GM12878 (cell line): ENCODE results near the gene ARFGAP2. TPM values are rescaled to one million over a fixed set of nuclear protein-coding genes. Genes with fewer than 3 reads are reported as not detected.

Experiments used
- ATAC-seq: fragments of 200-7000 bp; cut with Tn5 transposase; 3 replicates; pipeline ENCODE4 v1.9.1; 2020; ENCODE audit warnings: mild to moderate bottlenecking, moderate library complexity
- BruUV-seq: library from RNA; stranded (reverse); fragments of 400-500 nt; replicated peaks from 2 replicates; lab custom pipeline; 2021; lab: Mats Ljungman, UMichigan
- CTCF ChIA-PET: fragments of 300-600 bp; sonication (Branson Sonifier 250); formaldehyde crosslinking; extraction: SDS; loops from one replicate; lab custom pipeline; 2021; ENCODE audit warnings: inconsistent platforms; lab: Yijun Ruan, JAX
- POLR2A ChIA-PET: fragments of 350-600 bp; formaldehyde crosslinking; extraction: SDS; loops from one replicate; lab custom pipeline; 2021; ENCODE audit warnings: inconsistent platforms; lab: Charles Lee
- RAD21 ChIA-PET: fragments of 300-600 bp; sonication (Branson Sonifier 250); formaldehyde crosslinking; loops from one replicate; lab custom pipeline; 2023; ENCODE audit warnings: antibody characterized with exemption; ENCODE audit not compliant: unreplicated experiment; lab: Charles Lee
- SMC1A ChIA-PET: fragments of 300-600 bp; sonication (Branson Sonifier 250); formaldehyde crosslinking; loops from one replicate; lab custom pipeline; 2023; ENCODE audit not compliant: unreplicated experiment, uncharacterized antibody; lab: Charles Lee
- DNase-seq: peaks from one replicate; pipeline ENCODE4 v3.0.0-alpha.2; 2011; ENCODE audit warnings: low read depth, low spot score
- FAIRE-seq: peaks from 3 replicates; lab custom pipeline; 2011; peaks lifted over from hg19 to GRCh38; lab: Jason Lieb, UNC
- H2AFZ ChIP-seq: 2 replicates; pipeline ENCODE4 v1.6.0; 2011; ENCODE audit warnings: low read depth, low read length, control low read depth; ENCODE audit not compliant: control insufficient read depth
- H3K27ac ChIP-seq: 2 replicates; pipeline ENCODE4 v1.5.1; 2011; ENCODE audit warnings: control low read depth; ENCODE audit not compliant: control insufficient read depth, insufficient read depth
- H3K27me3 ChIP-seq, 2 experiments: replicated peaks in 1 of 2; 2 replicates each; pipeline versions ENCODE4 v1.6.0 to v1.6.1; 2011; ENCODE audit warnings: low read length in 1 of 2; ENCODE audit not compliant: control insufficient read depth in 2 of 2, insufficient read depth in 2 of 2
- H3K36me3 ChIP-seq, 2 experiments: 2 replicates each; pipeline ENCODE4 v1.5.1; 2011; ENCODE audit warnings: low read length in 1 of 2; ENCODE audit not compliant: control insufficient read depth in 2 of 2, insufficient read depth in 2 of 2
- H3K4me1 ChIP-seq: 2 replicates; pipeline ENCODE4 v1.6.1; 2011; ENCODE audit warnings: mild to moderate bottlenecking, low read length, moderate library complexity, mixed read lengths; ENCODE audit not compliant: control insufficient read depth, insufficient read depth
- H3K4me2 ChIP-seq: 2 replicates; pipeline ENCODE4 v1.6.0; 2011; ENCODE audit warnings: control low read depth; ENCODE audit not compliant: control insufficient read depth, insufficient read depth
- H3K4me3 ChIP-seq: fragments of 200-600 bp; sonication (generic); 2 replicates; pipeline ENCODE4 v1.5.1; 2016
- H3K79me2 ChIP-seq: 2 replicates; pipeline ENCODE4 v1.6.0; 2011; ENCODE audit warnings: low read length; ENCODE audit not compliant: control insufficient read depth, insufficient read depth
- H3K9ac ChIP-seq: 2 replicates; pipeline ENCODE4 v1.8.0; 2011; ENCODE audit warnings: low read length, control low read depth, mixed read lengths; ENCODE audit not compliant: control insufficient read depth, insufficient read depth
- H3K9me3 ChIP-seq: replicated peaks from 3 replicates; pipeline ENCODE4 v1.5.1; 2011; ENCODE audit warnings: mild to moderate bottlenecking, low read length; ENCODE audit not compliant: control insufficient read depth, insufficient read depth
- H4K20me1 ChIP-seq: 2 replicates; pipeline ENCODE4 v1.6.0; 2011; ENCODE audit not compliant: control insufficient read depth, insufficient read depth
- FOS ChIP-seq: IDR thresholded peaks from 3 replicates; pipeline ENCODE4 v1.6.1; 2011; ENCODE audit warnings: borderline replicate concordance; ENCODE audit not compliant: insufficient read length; ENCODE audit errors: extremely low read depth
- PKNOX1 ChIP-seq: fragments of 450-650 bp; IDR thresholded peaks from 2 replicates; pipeline ENCODE4 v1.6.1; 2016; ENCODE audit warnings: mild to moderate bottlenecking
- POLR2A ChIP-seq: IDR thresholded peaks from 2 replicates; pipeline ENCODE4 v1.6.1; 2011; ENCODE audit warnings: low read depth, mild to moderate bottlenecking, low read length
- POU2F2 ChIP-seq: IDR thresholded peaks from 3 replicates; pipeline ENCODE4 v1.6.1; 2011; ENCODE audit warnings: low read depth, mild to moderate bottlenecking, low read length, borderline replicate concordance
- WGBS: methylation state at CpG from one replicate; pipeline ENCODE4 v1.1.6; 2016; ENCODE audit warnings: low lambda C conversion rate; ENCODE audit not compliant: insufficient replicate concordance, insufficient coverage; ENCODE audit errors: missing lambda C conversion rate; 5-methylcytosine and 5-hydroxymethylcytosine counted together
- in situ Hi-C: fragments of 300-500 bp; cut with MboI; formaldehyde crosslinking; loops from 9 replicates; pipeline ENCODE4 v1.14.3; 2018; ENCODE audit warnings: mixed read lengths
- intact Hi-C: fragments of 100-400 bp; cut with micrococcal nuclease; formaldehyde crosslinking; loops from one replicate; pipeline ENCODE4 v1.14.2; 2022; ENCODE audit not compliant: unreplicated experiment
- polyA plus RNA-seq, 11 experiments: library from polyadenylated mRNA; depleted of rRNA in 4 of 11; unstranded in 6 of 11; stranded (reverse) in 5 of 11; fragments of >200 nt; fragmentation: Nextera tagmentation in 4 of 11; fragmentation: Illumina TruSeq in 1 of 11; extraction: Ambion mirVana in 4 of 11; extraction: Trizol in 1 of 11; gene quantifications; 1 replicate in 1 of 11; 2 replicates in 10 of 11; pipeline versions ENCODE4 v1.2.1 to v1.2.3, GENCODE V29; 2011 to 2016; ENCODE audit warnings: inconsistent platforms in 2 of 11, missing spikeins in 2 of 11, low read depth in 1 of 11
- total RNA-seq, 4 experiments: library from RNA; depleted of rRNA in 3 of 4; stranded (reverse); fragments of >200 nt in 3 of 4; fragmentation: Illumina TruSeq in 1 of 4; extraction: Trizol in 1 of 4; gene quantifications; 2 replicates each; pipeline versions ENCODE4 v1.2.1 to v1.2.3, GENCODE V29; 2013 to 2021

Gene ARFGAP2
- total and polyA plus RNA-seq, 10 of the 15 experiments (the other 5 are each of a cell fraction or from before 2014, with no cell fraction given), result 20.9 to 100 (median 75.5) TPM

- no peak overlapping the region for H3K4me3 ChIP-seq
- POLR2A ChIA-PET, result no interaction called here
- WGBS, result 88% methylated on average over 5 of the region's 5 CpGs
- SMC1A ChIA-PET, result no interaction called here
- DNase-seq, result no peak
- H3K4me1 ChIP-seq, result no peaks in the 10 kb centered on the region
- H4K20me1 ChIP-seq, result peaks cover 4% of the 10 kb centered on the region; the same call in 1 of the 2 replicates
- no TSS peak for BruUV-seq
- no peaks in the 10 kb centered on the region for H3K79me2 ChIP-seq
- H3K4me2 ChIP-seq, result no peak overlapping the region
- RAD21 ChIA-PET, result interaction anchor here (1.1 kb wide), 1 partner anchor 93 kb away, joined by 3 read pairs; no protein-coding TSS in a partner anchor
- CTCF ChIA-PET, result no interaction called here
- no peak overlapping the region for H3K27ac ChIP-seq
- TF ChIP-seq POLR2A (0 out of 2 replicates have a peak, but pooled peaks have one; percentile 17), POU2F2 (no peak)
- ATAC-seq, result no peak
- intact Hi-C loops, result no loop called here
- no peak for FAIRE-seq
- no peaks in the 10 kb centered on the region for H3K9me3 ChIP-seq
- in situ Hi-C loops, result no loop called here
- H2AFZ ChIP-seq, result no peak overlapping the region
- peaks cover 44% of the 10 kb centered on the region in 2 experiments for H3K36me3 ChIP-seq
- H3K9ac ChIP-seq, result no peak overlapping the region
- H3K27me3 ChIP-seq, result no peaks in the 10 kb centered on the region
Observed at GRCh38 chr11:47166368-47166767, 10.3 kb downstream of the ARFGAP2 start.

- CTCF ChIA-PET, result interaction anchor here (0.5 kb wide), 1 partner anchor 197 kb away, joined by 4 read pairs; no protein-coding TSS in a partner anchor
- Histone ChIP-seq H4K20me1 (no peaks in the 10 kb centered on the region; the same call in 1 of the 2 replicates), H3K9ac (no peak overlapping the region), H3K27me3 (no peaks in the 10 kb centered on the region), H3K4me1 (no peaks in the 10 kb centered on the region), H3K27ac (no peak overlapping the region), H3K36me3 (peaks cover 38 to 41% of the 10 kb centered on the region in 2 experiments), H3K4me3 (no peak overlapping the region)
- 99% methylated on average over 13 of the region's 16 CpGs for WGBS
- FAIRE-seq, result no peak
- in situ Hi-C loops, result no loop called here
- no peak for TF ChIP-seq PKNOX1
- peak; percentile 38; the same call in 1 of the 2 replicates for TF ChIP-seq POLR2A
- TF ChIP-seq FOS, result no peak
- TF ChIP-seq, all 136 proteins: peak for 1
- ATAC-seq (no peak), DNase-seq (no peak)
- POLR2A ChIA-PET, result interaction anchor here (0.5 kb wide), 1 partner anchor 476 kb away, joined by 3 read pairs; no protein-coding TSS in a partner anchor
- H3K9me3 ChIP-seq, result no peaks in the 10 kb centered on the region
- BruUV-seq, result no TSS peak
- SMC1A ChIA-PET, result interaction anchor here (0.6 kb wide), 1 partner anchor 375 kb away, joined by 3 read pairs; no protein-coding TSS in a partner anchor
- no peak overlapping the region for H2AFZ ChIP-seq
- RAD21 ChIA-PET, result interaction anchor here (1.1 kb wide), 1 partner anchor 94 kb away, joined by 3 read pairs; no protein-coding TSS in a partner anchor
- no peak overlapping the region for H3K4me2 ChIP-seq
- H3K79me2 ChIP-seq, result no peaks in the 10 kb centered on the region
- intact Hi-C loops, result no loop called here
Observed at GRCh38 chr11:47165253-47165840, 11.3 kb downstream of the ARFGAP2 start.
